HCT116 (cell line): Measurements from ENCODE around the gene ATXN2. TPM values are rescaled to one million over a fixed set of nuclear protein-coding genes. Genes with fewer than 3 reads are reported as not detected.

Experiments used
- ATAC-seq: fragments of 200-7000 bp; cut with Tn5 transposase; 2 replicates; pipeline ENCODE4 v1.9.1; 2020; ENCODE audit warnings: mild to moderate bottlenecking, moderate library complexity
- BruUV-seq: library from RNA; stranded (reverse); fragments of 400-500 nt; replicated peaks from 2 replicates; lab custom pipeline; 2021; lab: Mats Ljungman, UMichigan
- CTCF ChIA-PET: fragments of 300-600 bp; sonication (Branson Sonifier 250); formaldehyde crosslinking; loops from one replicate; lab custom pipeline; 2021; ENCODE audit warnings: antibody characterized with exemption; lab: Charles Lee
- POLR2A ChIA-PET: fragments of 300-600, 350-600 bp; sonication (Branson Sonifier 250); formaldehyde crosslinking; loops from one replicate; lab custom pipeline; 2021; ENCODE audit warnings: antibody characterized with exemption; lab: Charles Lee
- RAD21 ChIA-PET, 2 experiments: fragments of 300-600 bp; sonication (Branson Sonifier 250); formaldehyde crosslinking; loops; one replicate each; lab custom pipeline; 2023; ENCODE audit warnings: low total read pairs in 2 of 2; ENCODE audit not compliant: uncharacterized antibody in 2 of 2, unreplicated experiment in 2 of 2, low non-redundant PET in 1 of 2; lab: Charles Lee
- DNase-seq: peaks from one replicate; pipeline ENCODE4 v3.0.0-alpha.2; 2010; ENCODE audit warnings: low read depth, low spot score
- H2AFZ ChIP-seq: fragments of 200-600 bp; shearing (Covaris generic), sonication (generic); 2 replicates; pipeline ENCODE4 v1.6.1; 2017; ENCODE audit warnings: low read depth, mixed run types, mixed read lengths, antibody characterized with exemption, low read length; ENCODE audit not compliant: poor library complexity, severe bottlenecking
- H3K27ac ChIP-seq: 2 replicates; pipeline ENCODE4 v1.5.1; 2012; ENCODE audit warnings: low read depth, low read length
- H3K27me3 ChIP-seq: fragments of 200-600 bp; sonication (generic); 2 replicates; pipeline ENCODE4 v1.6.1; 2016; ENCODE audit warnings: mixed run types, low read length, mixed read lengths; ENCODE audit not compliant: insufficient read depth
- H3K36me3 ChIP-seq, 2 experiments: fragments of 200-500 bp in 1 of 2; fragments of 200-600 bp in 1 of 2; sonication (Bioruptor generic) in 1 of 2; sonication (generic) in 1 of 2; 2 replicates each; pipeline versions ENCODE4 v1.5.1 to v1.6.1; 2014 to 2016; ENCODE audit warnings: low read length in 2 of 2, inconsistent platforms in 1 of 2, mixed read lengths in 1 of 2, mixed run types in 1 of 2; ENCODE audit not compliant: insufficient read depth in 2 of 2, control insufficient read depth in 1 of 2
- H3K4me1 ChIP-seq, 2 experiments: fragments of 200-600 bp in 1 of 2; sonication (generic) in 1 of 2; 2 replicates each; pipeline versions ENCODE4 v1.5.1 to v1.6.1; 2012 to 2017; ENCODE audit warnings: low read length in 2 of 2, inconsistent platforms in 1 of 2, mild to moderate bottlenecking in 1 of 2, mixed read lengths in 1 of 2, mixed run types in 1 of 2, moderate library complexity in 1 of 2; ENCODE audit not compliant: insufficient read depth in 2 of 2, control insufficient read depth in 1 of 2
- H3K4me2 ChIP-seq: fragments of 200-600 bp; sonication (generic); 2 replicates; pipeline ENCODE4 v1.6.1; 2017; ENCODE audit warnings: mixed run types, low read length, mixed read lengths
- H3K4me3 ChIP-seq, 2 experiments: fragments of 200-600 bp in 1 of 2; sonication (generic) in 1 of 2; replicated peaks in 1 of 2; 2 replicates each; pipeline ENCODE4 v1.5.1; 2011 to 2016; ENCODE audit warnings: low read length in 2 of 2, control low read depth in 1 of 2, low read depth in 1 of 2, mild to moderate bottlenecking in 1 of 2, mixed read lengths in 1 of 2, mixed run types in 1 of 2
- H3K79me2 ChIP-seq: fragments of 200-600 bp; sonication (generic); 2 replicates; pipeline ENCODE4 v1.6.1; 2017; ENCODE audit warnings: mild to moderate bottlenecking, mixed run types, low read length, moderate library complexity, mixed read lengths; ENCODE audit not compliant: insufficient read depth
- H3K9ac ChIP-seq: fragments of 200-600 bp; sonication (generic); 2 replicates; pipeline ENCODE4 v1.6.1; 2016; ENCODE audit warnings: low read length, mixed read lengths
- H3K9me2 ChIP-seq: fragments of 200-600 bp; sonication (generic), shearing (Covaris generic); 2 replicates; pipeline ENCODE4 v1.6.1; 2017; ENCODE audit warnings: mixed run types, mild to moderate bottlenecking, moderate library complexity; ENCODE audit not compliant: insufficient read depth
- H3K9me3 ChIP-seq, 2 experiments: fragments of 200-500 bp in 1 of 2; fragments of 200-600 bp in 1 of 2; sonication (Bioruptor generic) in 1 of 2; sonication (generic) in 1 of 2; 2 replicates each; pipeline ENCODE4 v1.6.1; 2014 to 2017; ENCODE audit warnings: low read length in 2 of 2, mixed read lengths in 2 of 2, inconsistent platforms in 1 of 2, low read depth in 1 of 2, mild to moderate bottlenecking in 1 of 2, mixed run types in 1 of 2, moderate library complexity in 1 of 2; ENCODE audit not compliant: control insufficient read depth in 1 of 2, insufficient read depth in 1 of 2
- H4K20me1 ChIP-seq: fragments of 200-600 bp; sonication (generic), shearing (Covaris generic); 2 replicates; pipeline ENCODE4 v1.6.1; 2017; ENCODE audit warnings: mixed run types, mild to moderate bottlenecking, moderate library complexity; ENCODE audit not compliant: insufficient read depth
- EGR1 ChIP-seq: IDR thresholded peaks from 2 replicates; pipeline ENCODE4 v1.6.1; 2012; ENCODE audit warnings: low read depth
- ELF1 ChIP-seq: IDR thresholded peaks from 2 replicates; pipeline ENCODE4 v1.6.1; 2012; ENCODE audit warnings: low read depth, borderline replicate concordance
- EZH2phosphoT487 ChIP-seq: fragments of 200-600 bp; IDR thresholded peaks from 2 replicates; pipeline ENCODE4 v1.6.1; 2018; ENCODE audit warnings: antibody characterized with exemption, borderline replicate concordance
- FOSL1 ChIP-seq: IDR thresholded peaks from 2 replicates; pipeline ENCODE4 v1.6.1; 2012; ENCODE audit warnings: low read depth
- RAD21 ChIP-seq: IDR thresholded peaks from 2 replicates; pipeline ENCODE4 v1.6.1; 2012; ENCODE audit warnings: low read depth, mild to moderate bottlenecking
- TCF7L2 ChIP-seq: IDR thresholded peaks from 2 replicates; pipeline ENCODE4 v1.7.0; 2011; ENCODE audit warnings: borderline replicate concordance, inconsistent platforms; ENCODE audit not compliant: insufficient read depth, insufficient read length; ENCODE audit errors: extremely low read depth
- intact Hi-C: fragments of 100-400 bp; cut with micrococcal nuclease; formaldehyde crosslinking; loops from 2 replicates; pipeline ENCODE4 v1.10.0; 2022
- total RNA-seq: library from RNA; stranded (reverse); gene quantifications from one replicate; pipeline ENCODE4 v1.2.1, GENCODE V29; 2021; ENCODE audit not compliant: unreplicated experiment
- TF ChIP-seq, protein P1 (sequence below), 3 experiments: fragments of 200-600 bp in 1 of 3; sonication (generic) in 1 of 3; IDR thresholded peaks in 2 of 3; conservative IDR thresholded peaks in 1 of 3; 2 replicates each; pipeline ENCODE4 v1.5.1; 2012 to 2017; ENCODE audit warnings: low read depth in 2 of 3, low read length in 2 of 3, antibody characterized with exemption in 1 of 3, borderline replicate concordance in 1 of 3, control low read depth in 1 of 3, mild to moderate bottlenecking in 1 of 3, mixed read lengths in 1 of 3, mixed run types in 1 of 3, moderate library complexity in 1 of 3; ENCODE audit not compliant: insufficient read depth in 1 of 3

Gene ATXN2
- total RNA-seq, 1 experiment from 2014 or later = 72.7 TPM

DNA sequence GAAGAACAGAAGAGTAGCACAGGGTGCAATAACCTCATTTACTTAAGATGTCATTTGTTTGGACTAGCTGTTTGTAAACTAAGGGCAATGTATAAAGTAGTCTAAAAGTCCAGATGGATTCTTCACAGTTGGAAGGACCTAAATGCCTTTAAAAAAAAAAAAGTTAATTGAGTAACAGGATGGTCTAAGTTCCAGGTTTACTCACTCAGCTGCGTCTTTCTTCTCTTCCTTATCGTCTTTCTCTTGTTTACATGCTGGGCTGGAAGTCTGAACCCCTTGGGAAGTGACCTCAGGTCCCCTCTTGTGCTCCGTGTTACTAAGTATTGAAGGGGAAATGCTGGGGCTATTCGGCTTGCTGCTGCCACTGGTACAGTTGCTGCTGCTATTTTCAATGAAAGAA is 110.8 kb downstream of the ATXN2 start:
- CTCF ChIA-PET = no interaction called here
- intact Hi-C loops = loop anchor here (10.0 kb wide), 1 partner anchor 187 kb away; no protein-coding TSS in a partner anchor
- no peak for TF ChIP-seq FOSL1
- TF ChIP-seq TCF7L2 = no peak
- no peak for TF ChIP-seq ELF1
- Histone ChIP-seq H2AFZ (no peak overlapping the region), H3K9me3 (no peaks in the 10 kb centered on the region), H3K4me1 (peaks cover 5% of the 10 kb centered on the region in 2 experiments), H3K79me2 (peaks cover 4% of the 10 kb centered on the region; the same call in 1 of the 2 replicates), H3K36me3 (peaks cover 30 to 40% of the 10 kb centered on the region in 2 experiments), H3K4me2 (no peak overlapping the region), H3K9ac (no peak overlapping the region), H4K20me1 (peaks cover 3% of the 10 kb centered on the region; the same call in 1 of the 2 replicates), H3K27ac (no peak overlapping the region), H3K9me2 (no peaks in the 10 kb centered on the region), H3K4me3 (no peak overlapping the region), H3K27me3 (no peaks in the 10 kb centered on the region)
- RAD21 ChIA-PET = no interaction called here
- no peak for ATAC-seq
- POLR2A ChIA-PET = no interaction called here
- no TSS peak for BruUV-seq
- no peak for DNase-seq

DNA sequence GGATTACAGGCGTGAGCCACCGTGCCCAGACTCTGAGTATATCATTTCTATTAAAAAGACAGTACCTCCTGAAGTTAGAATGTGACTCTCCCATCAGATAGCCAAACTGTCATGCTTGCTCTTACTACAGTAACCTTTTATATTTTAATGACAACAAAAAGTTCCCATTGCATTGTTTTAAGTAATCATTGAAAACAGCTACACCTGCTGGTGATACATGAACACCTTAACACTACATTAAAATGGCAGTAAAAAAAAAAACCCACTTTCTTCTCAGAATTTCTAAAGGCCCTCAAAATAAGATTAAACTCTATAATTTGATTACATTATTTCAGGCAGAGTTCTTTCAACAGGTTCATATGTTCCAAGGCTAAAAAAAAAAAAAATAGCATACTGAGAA is 116.7 kb downstream of the ATXN2 start:
- Histone ChIP-seq H3K36me3 (peaks cover 11 to 29% of the 10 kb centered on the region in 2 experiments), H3K27me3 (no peaks in the 10 kb centered on the region), H3K4me1 (no peaks in the 10 kb centered on the region), H2AFZ (no peak overlapping the region), H4K20me1 (no peaks in the 10 kb centered on the region; the same call in 1 of the 2 replicates), H3K9me3 (no peaks in the 10 kb centered on the region), H3K9ac (no peak overlapping the region), H3K79me2 (peaks cover 2% of the 10 kb centered on the region; the same call in 1 of the 2 replicates), H3K9me2 (no peaks in the 10 kb centered on the region), H3K4me2 (no peak overlapping the region), H3K4me3 (no peak overlapping the region), H3K27ac (no peak overlapping the region)
- BruUV-seq = no TSS peak
- CTCF ChIA-PET = interaction anchor here (1.0 to 1.3 kb wide), 2 partner anchors 30 to 85 kb away, joined by 3 to 4 read pairs; no protein-coding TSS in a partner anchor
- POLR2A ChIA-PET = no interaction called here
- intact Hi-C loops = loop anchor here (10.0 kb wide), 1 partner anchor 192 kb away; no protein-coding TSS in a partner anchor
- DNase-seq (no peak), ATAC-seq (peak; percentile 46; the same call in 1 of the 2 replicates)
- RAD21 ChIA-PET = no interaction called here
- TF ChIP-seq EGR1 = no peak
- no peak for TF ChIP-seq EZH2phosphoT487
- TF ChIP-seq, protein P1, sequence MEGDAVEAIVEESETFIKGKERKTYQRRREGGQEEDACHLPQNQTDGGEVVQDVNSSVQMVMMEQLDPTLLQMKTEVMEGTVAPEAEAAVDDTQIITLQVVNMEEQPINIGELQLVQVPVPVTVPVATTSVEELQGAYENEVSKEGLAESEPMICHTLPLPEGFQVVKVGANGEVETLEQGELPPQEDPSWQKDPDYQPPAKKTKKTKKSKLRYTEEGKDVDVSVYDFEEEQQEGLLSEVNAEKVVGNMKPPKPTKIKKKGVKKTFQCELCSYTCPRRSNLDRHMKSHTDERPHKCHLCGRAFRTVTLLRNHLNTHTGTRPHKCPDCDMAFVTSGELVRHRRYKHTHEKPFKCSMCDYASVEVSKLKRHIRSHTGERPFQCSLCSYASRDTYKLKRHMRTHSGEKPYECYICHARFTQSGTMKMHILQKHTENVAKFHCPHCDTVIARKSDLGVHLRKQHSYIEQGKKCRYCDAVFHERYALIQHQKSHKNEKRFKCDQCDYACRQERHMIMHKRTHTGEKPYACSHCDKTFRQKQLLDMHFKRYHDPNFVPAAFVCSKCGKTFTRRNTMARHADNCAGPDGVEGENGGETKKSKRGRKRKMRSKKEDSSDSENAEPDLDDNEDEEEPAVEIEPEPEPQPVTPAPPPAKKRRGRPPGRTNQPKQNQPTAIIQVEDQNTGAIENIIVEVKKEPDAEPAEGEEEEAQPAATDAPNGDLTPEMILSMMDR (IDR thresholded peaks at IDR 0.05 in 2 of 3, conservative IDR thresholded peaks at IDR 0.05 in 1 of 3; ENCODE audit: borderline replicate concordance in 1 of 3, insufficient read depth in 1 of 3, low read depth in 2 of 3, low read length in 2 of 3) = peak; percentile 10 to 47 (median 21); a peak in 2 of 6 replicates
- peak; percentile 22; the same call in 1 of the 2 replicates for TF ChIP-seq RAD21
